K562 (cell line): Measurements from ENCODE around the gene TMEM222. TPM values are rescaled to one million over a fixed set of nuclear protein-coding genes. Genes with fewer than 3 reads are reported as not detected.

ENCODE experiments used
- ARID3B ChIP-seq: fragments of 250-450 bp; sonication (Bioruptor Pico); IDR thresholded peaks from 2 replicates; pipeline ENCODE4 v1.4.0; 2020; ENCODE audit warnings: borderline replicate concordance
- CBX1 ChIP-seq: sonication (generic); IDR thresholded peaks from 2 replicates; pipeline ENCODE4 v1.6.1; 2016; ENCODE audit warnings: antibody characterized with exemption, low read depth, mild to moderate bottlenecking
- CREB3 ChIP-seq: fragments of 450-650 bp; conservative IDR thresholded peaks from 2 replicates; pipeline ENCODE4 v1.6.1; 2016; ENCODE audit warnings: missing genetic modification characterization, low read depth, mild to moderate bottlenecking, missing compliant biosample characterization, moderate library complexity
- E4F1 ChIP-seq: fragments of 250-450 bp; sonication (Bioruptor Pico); IDR thresholded peaks from 2 replicates; pipeline ENCODE4 v1.5.0; 2021; ENCODE audit warnings: mild to moderate bottlenecking, borderline replicate concordance
- ID3 ChIP-seq, 2 experiments: fragments of 250-450 bp in 1 of 2; fragments of 450-650 bp in 1 of 2; sonication (Bioruptor Pico) in 1 of 2; IDR thresholded peaks; 2 replicates each; pipeline versions ENCODE4 v1.6.1 to v1.8.0; 2016 to 2021; ENCODE audit warnings: mild to moderate bottlenecking in 2 of 2, moderate library complexity in 2 of 2, missing compliant biosample characterization in 1 of 2, missing genetic modification characterization in 1 of 2
- KHSRP ChIP-seq: fragments of 450-650 bp; IDR thresholded peaks from 2 replicates; pipeline ENCODE4 v1.6.1; 2017
- NRF1 ChIP-seq, 2 experiments: fragments of 450-650 bp; IDR thresholded peaks in 1 of 2; conservative IDR thresholded peaks in 1 of 2; 2 replicates each; pipeline ENCODE4 v1.6.1; 2014; ENCODE audit warnings: mild to moderate bottlenecking in 2 of 2
- POLR3A ChIP-seq: IDR thresholded peaks from 2 replicates; pipeline ENCODE4 v1.6.1; 2011; ENCODE audit warnings: borderline replicate concordance, mild to moderate bottlenecking, moderate library complexity; ENCODE audit not compliant: insufficient read length, insufficient read depth; ENCODE audit errors: extremely low read depth
- SAFB ChIP-seq: fragments of 200-400 bp; formaldehyde crosslinking; IDR thresholded peaks from 2 replicates; pipeline ENCODE4 v1.6.1; 2017; ENCODE audit warnings: low read depth, low read length, borderline replicate concordance
- SMC3 ChIP-seq: conservative IDR thresholded peaks from 2 replicates; pipeline ENCODE4 v1.6.1; 2011; ENCODE audit warnings: low read depth, low read length, improper control_type of control experiment; ENCODE audit not compliant: insufficient read depth
- SRSF7 ChIP-seq: fragments of 200-400 bp; formaldehyde crosslinking; optimal IDR thresholded peaks from 2 replicates; pipeline ENCODE3; 2017; ENCODE audit warnings: mild to moderate bottlenecking, low read depth, low read length
- SRSF9 ChIP-seq: fragments of 200-400 bp; formaldehyde crosslinking; IDR thresholded peaks from 2 replicates; pipeline ENCODE4 v1.6.1; 2017; ENCODE audit warnings: low read depth, low read length, borderline replicate concordance
- TAL1 ChIP-seq: fragments of 450-650 bp; IDR thresholded peaks from 2 replicates; pipeline ENCODE4 v1.6.1; 2016; ENCODE audit warnings: mild to moderate bottlenecking
- TARDBP ChIP-seq: fragments of 450-650 bp; IDR thresholded peaks from 2 replicates; pipeline ENCODE4 v1.6.1; 2016
- ZNF609 ChIP-seq: sonication (generic); formaldehyde crosslinking; IDR thresholded peaks from 2 replicates; pipeline ENCODE4 v1.8.1; 2023; ENCODE audit warnings: missing genetic modification reagents, mild to moderate bottlenecking, borderline replicate concordance
- polyA plus RNA-seq, 8 experiments: library from polyadenylated mRNA; depleted of rRNA in 4 of 8; stranded (reverse) in 5 of 8; unstranded in 3 of 8; fragments of >200 nt; fragmentation: Nextera tagmentation in 2 of 8; fragmentation: Illumina TruSeq in 1 of 8; extraction: Ambion mirVana in 2 of 8; extraction: Trizol in 1 of 8; gene quantifications; 2 replicates each; pipeline versions ENCODE4 v1.2.1 to v1.2.3, GENCODE V29; 2011 to 2014; ENCODE audit warnings: inconsistent platforms in 1 of 8, missing spikeins in 1 of 8
- total RNA-seq, 7 experiments: library from RNA; depleted of rRNA in 6 of 7; stranded (reverse); fragments of >200 nt in 6 of 7; fragmentation: Illumina TruSeq in 2 of 7; extraction: Trizol in 2 of 7; gene quantifications; 2 replicates each; pipeline versions ENCODE4 v1.2.1 to v1.2.3, GENCODE V29; 2011 to 2021; ENCODE audit warnings: low replicate concordance in 1 of 7

TMEM222 gene
- total and polyA plus RNA-seq, 9 of the 15 experiments (the other 6 are each of a cell fraction or from before 2014, with no cell fraction given), result 6.9 to 48.0 (median 32.8) TPM

GRCh38 chr1:27366411-27367159, 44.6 kb downstream of the TMEM222 start, which contains the start of gene MAP3K6 (continued):
- TF ChIP-seq E4F1 (CRISPR knock-in tag) (no peak), ZNF609 (no peak), ARID3B (CRISPR knock-in tag) (no peak), SRSF9 (no peak), TARDBP (no peak), SRSF7 (no peak), CREB3 (tag) (no peak), ID3 (CRISPR knock-in tag; IDR thresholded peaks at IDR 0.05) (no peak), ID3 (tag; IDR thresholded peaks at IDR 0.05) (no peak), SAFB (no peak), CBX1 (peak; percentile 54; the same call in 1 of the 2 replicates), TAL1 (no peak), POLR3A (no peak), SMC3 (no peak; the same call in 1 of the 2 replicates), NRF1 (conservative IDR thresholded peaks at IDR 0.05 in 1 of 2, IDR thresholded peaks at IDR 0.05 in 1 of 2) (no peak; a peak in 2 of 4 replicates), KHSRP (no peak)
